GM12878 (cell line): ENCODE data around the gene MRPL37. TPM values are rescaled to one million over a fixed set of nuclear protein-coding genes. Genes with fewer than 3 reads are reported as not detected.

Source experiments
- ATAC-seq: fragments of 200-7000 bp; cut with Tn5 transposase; 3 replicates; pipeline ENCODE4 v1.9.1; 2020; ENCODE audit warnings: mild to moderate bottlenecking, moderate library complexity
- BruUV-seq: library from RNA; stranded (reverse); fragments of 400-500 nt; replicated peaks from 2 replicates; lab custom pipeline; 2021; lab: Mats Ljungman, UMichigan
- CTCF ChIA-PET: fragments of 300-600 bp; sonication (Branson Sonifier 250); formaldehyde crosslinking; extraction: SDS; loops from one replicate; lab custom pipeline; 2021; ENCODE audit warnings: inconsistent platforms; lab: Yijun Ruan, JAX
- POLR2A ChIA-PET: fragments of 350-600 bp; formaldehyde crosslinking; extraction: SDS; loops from one replicate; lab custom pipeline; 2021; ENCODE audit warnings: inconsistent platforms; lab: Charles Lee
- RAD21 ChIA-PET: fragments of 300-600 bp; sonication (Branson Sonifier 250); formaldehyde crosslinking; loops from one replicate; lab custom pipeline; 2023; ENCODE audit warnings: antibody characterized with exemption; ENCODE audit not compliant: unreplicated experiment; lab: Charles Lee
- SMC1A ChIA-PET: fragments of 300-600 bp; sonication (Branson Sonifier 250); formaldehyde crosslinking; loops from one replicate; lab custom pipeline; 2023; ENCODE audit not compliant: unreplicated experiment, uncharacterized antibody; lab: Charles Lee
- DNase-seq: peaks from one replicate; pipeline ENCODE4 v3.0.0-alpha.2; 2011; ENCODE audit warnings: low read depth, low spot score
- FAIRE-seq: peaks from 3 replicates; lab custom pipeline; 2011; peaks lifted over from hg19 to GRCh38; lab: Jason Lieb, UNC
- H2AFZ ChIP-seq: 2 replicates; pipeline ENCODE4 v1.6.0; 2011; ENCODE audit warnings: low read depth, low read length, control low read depth; ENCODE audit not compliant: control insufficient read depth
- H3K27ac ChIP-seq: 2 replicates; pipeline ENCODE4 v1.5.1; 2011; ENCODE audit warnings: control low read depth; ENCODE audit not compliant: control insufficient read depth, insufficient read depth
- H3K27me3 ChIP-seq, 2 experiments: replicated peaks in 1 of 2; 2 replicates each; pipeline versions ENCODE4 v1.6.0 to v1.6.1; 2011; ENCODE audit warnings: low read length in 1 of 2; ENCODE audit not compliant: control insufficient read depth in 2 of 2, insufficient read depth in 2 of 2
- H3K36me3 ChIP-seq, 2 experiments: 2 replicates each; pipeline ENCODE4 v1.5.1; 2011; ENCODE audit warnings: low read length in 1 of 2; ENCODE audit not compliant: control insufficient read depth in 2 of 2, insufficient read depth in 2 of 2
- H3K4me1 ChIP-seq: 2 replicates; pipeline ENCODE4 v1.6.1; 2011; ENCODE audit warnings: mild to moderate bottlenecking, low read length, moderate library complexity, mixed read lengths; ENCODE audit not compliant: control insufficient read depth, insufficient read depth
- H3K4me2 ChIP-seq: 2 replicates; pipeline ENCODE4 v1.6.0; 2011; ENCODE audit warnings: control low read depth; ENCODE audit not compliant: control insufficient read depth, insufficient read depth
- H3K4me3 ChIP-seq: fragments of 200-600 bp; sonication (generic); 2 replicates; pipeline ENCODE4 v1.5.1; 2016
- H3K79me2 ChIP-seq: 2 replicates; pipeline ENCODE4 v1.6.0; 2011; ENCODE audit warnings: low read length; ENCODE audit not compliant: control insufficient read depth, insufficient read depth
- H3K9ac ChIP-seq: 2 replicates; pipeline ENCODE4 v1.8.0; 2011; ENCODE audit warnings: low read length, control low read depth, mixed read lengths; ENCODE audit not compliant: control insufficient read depth, insufficient read depth
- H3K9me3 ChIP-seq: replicated peaks from 3 replicates; pipeline ENCODE4 v1.5.1; 2011; ENCODE audit warnings: mild to moderate bottlenecking, low read length; ENCODE audit not compliant: control insufficient read depth, insufficient read depth
- H4K20me1 ChIP-seq: 2 replicates; pipeline ENCODE4 v1.6.0; 2011; ENCODE audit not compliant: control insufficient read depth, insufficient read depth
- MEF2A ChIP-seq: IDR thresholded peaks from 2 replicates; pipeline ENCODE4 v1.6.1; 2011; ENCODE audit warnings: low read depth, mild to moderate bottlenecking, low read length, moderate library complexity; ENCODE audit not compliant: insufficient read depth
- MEF2B ChIP-seq: fragments of 450-650 bp; IDR thresholded peaks from 2 replicates; pipeline ENCODE4 v1.6.1; 2018; ENCODE audit warnings: mild to moderate bottlenecking, moderate library complexity; ENCODE audit not compliant: partially characterized antibody, poor library complexity, severe bottlenecking
- NFYA ChIP-seq: IDR thresholded peaks from 2 replicates; pipeline ENCODE4 v1.6.1; 2011; ENCODE audit warnings: low read depth, mild to moderate bottlenecking, low read length, improper control_type of control experiment, borderline replicate concordance
- ZZZ3 ChIP-seq: IDR thresholded peaks from 2 replicates; pipeline ENCODE4 v1.6.1; 2011; ENCODE audit warnings: low read depth; ENCODE audit not compliant: control insufficient read depth, insufficient read length
- WGBS: methylation state at CpG from one replicate; pipeline ENCODE4 v1.1.6; 2016; ENCODE audit warnings: low lambda C conversion rate; ENCODE audit not compliant: insufficient replicate concordance, insufficient coverage; ENCODE audit errors: missing lambda C conversion rate; 5-methylcytosine and 5-hydroxymethylcytosine counted together
- in situ Hi-C: fragments of 300-500 bp; cut with MboI; formaldehyde crosslinking; loops from 9 replicates; pipeline ENCODE4 v1.14.3; 2018; ENCODE audit warnings: mixed read lengths
- intact Hi-C: fragments of 100-400 bp; cut with micrococcal nuclease; formaldehyde crosslinking; loops from one replicate; pipeline ENCODE4 v1.14.2; 2022; ENCODE audit not compliant: unreplicated experiment
- polyA plus RNA-seq, 11 experiments: library from polyadenylated mRNA; depleted of rRNA in 4 of 11; unstranded in 6 of 11; stranded (reverse) in 5 of 11; fragments of >200 nt; fragmentation: Nextera tagmentation in 4 of 11; fragmentation: Illumina TruSeq in 1 of 11; extraction: Ambion mirVana in 4 of 11; extraction: Trizol in 1 of 11; gene quantifications; 1 replicate in 1 of 11; 2 replicates in 10 of 11; pipeline versions ENCODE4 v1.2.1 to v1.2.3, GENCODE V29; 2011 to 2016; ENCODE audit warnings: inconsistent platforms in 2 of 11, missing spikeins in 2 of 11, low read depth in 1 of 11
- total RNA-seq, 4 experiments: library from RNA; depleted of rRNA in 3 of 4; stranded (reverse); fragments of >200 nt in 3 of 4; fragmentation: Illumina TruSeq in 1 of 4; extraction: Trizol in 1 of 4; gene quantifications; 2 replicates each; pipeline versions ENCODE4 v1.2.1 to v1.2.3, GENCODE V29; 2013 to 2021
- TF ChIP-seq, protein P1 (sequence below): IDR thresholded peaks from 2 replicates; pipeline ENCODE4 v1.6.1; 2012; ENCODE audit warnings: low read length, inconsistent platforms
- TF ChIP-seq, protein P2 (sequence below): fragments of 150-350 bp; IDR thresholded peaks from 2 replicates; pipeline ENCODE4 v1.6.1; 2014; ENCODE audit warnings: mild to moderate bottlenecking, low read depth, low read length

MRPL37 gene
- total and polyA plus RNA-seq, 10 of the 15 experiments (the other 5 are each of a cell fraction or from before 2014, with no cell fraction given) = 41.4 to 217 (median 159) TPM

DNA sequence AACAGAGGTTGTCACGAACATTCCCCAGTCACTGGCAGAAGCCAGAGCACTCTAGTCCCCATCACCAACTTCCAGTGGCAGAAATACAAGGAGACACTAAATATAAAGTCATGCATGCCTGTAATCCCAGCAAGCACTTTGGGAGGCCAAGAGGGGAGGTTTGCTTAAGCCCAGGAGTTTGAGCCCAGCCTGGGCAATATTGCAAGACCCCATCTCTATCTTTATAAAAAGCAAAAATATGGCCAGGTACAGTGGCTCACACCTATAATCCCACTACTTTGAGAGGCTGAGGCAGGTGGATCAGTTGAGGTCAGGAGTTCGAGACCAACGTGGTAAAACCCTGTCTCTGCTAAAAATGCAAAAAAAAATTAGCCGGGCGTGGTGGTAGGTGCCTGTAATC lies 6.5 kb upstream of the MRPL37 start:
- ChIA-PET SMC1A (no interaction called here), RAD21 (no interaction called here), CTCF (no interaction called here)
- Histone ChIP-seq H3K9me3 (no peaks in the 10 kb centered on the region), H4K20me1 (no peaks in the 10 kb centered on the region), H3K4me2 (no peak overlapping the region), H3K4me1 (no peaks in the 10 kb centered on the region), H3K9ac (no peak overlapping the region), H3K36me3 (peaks cover 0 to 8% of the 10 kb centered on the region in 2 experiments; a peak in 2 of 4 replicates), H3K79me2 (no peaks in the 10 kb centered on the region), H3K27me3 (no peaks in the 10 kb centered on the region)
- 78% methylated on average over 5 of the region's 5 CpGs for WGBS
- no peak for FAIRE-seq
- no peak for DNase-seq
- TF ChIP-seq MEF2B = no peak
- TF ChIP-seq, protein P1, sequence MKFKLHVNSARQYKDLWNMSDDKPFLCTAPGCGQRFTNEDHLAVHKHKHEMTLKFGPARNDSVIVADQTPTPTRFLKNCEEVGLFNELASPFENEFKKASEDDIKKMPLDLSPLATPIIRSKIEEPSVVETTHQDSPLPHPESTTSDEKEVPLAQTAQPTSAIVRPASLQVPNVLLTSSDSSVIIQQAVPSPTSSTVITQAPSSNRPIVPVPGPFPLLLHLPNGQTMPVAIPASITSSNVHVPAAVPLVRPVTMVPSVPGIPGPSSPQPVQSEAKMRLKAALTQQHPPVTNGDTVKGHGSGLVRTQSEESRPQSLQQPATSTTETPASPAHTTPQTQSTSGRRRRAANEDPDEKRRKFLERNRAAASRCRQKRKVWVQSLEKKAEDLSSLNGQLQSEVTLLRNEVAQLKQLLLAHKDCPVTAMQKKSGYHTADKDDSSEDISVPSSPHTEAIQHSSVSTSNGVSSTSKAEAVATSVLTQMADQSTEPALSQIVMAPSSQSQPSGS = no peak
- no peak for TF ChIP-seq NFYA
- TF ChIP-seq, protein P2, sequence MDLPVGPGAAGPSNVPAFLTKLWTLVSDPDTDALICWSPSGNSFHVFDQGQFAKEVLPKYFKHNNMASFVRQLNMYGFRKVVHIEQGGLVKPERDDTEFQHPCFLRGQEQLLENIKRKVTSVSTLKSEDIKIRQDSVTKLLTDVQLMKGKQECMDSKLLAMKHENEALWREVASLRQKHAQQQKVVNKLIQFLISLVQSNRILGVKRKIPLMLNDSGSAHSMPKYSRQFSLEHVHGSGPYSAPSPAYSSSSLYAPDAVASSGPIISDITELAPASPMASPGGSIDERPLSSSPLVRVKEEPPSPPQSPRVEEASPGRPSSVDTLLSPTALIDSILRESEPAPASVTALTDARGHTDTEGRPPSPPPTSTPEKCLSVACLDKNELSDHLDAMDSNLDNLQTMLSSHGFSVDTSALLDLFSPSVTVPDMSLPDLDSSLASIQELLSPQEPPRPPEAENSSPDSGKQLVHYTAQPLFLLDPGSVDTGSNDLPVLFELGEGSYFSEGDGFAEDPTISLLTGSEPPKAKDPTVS = no peak
- TF ChIP-seq ZZZ3 = no peak
- no peak for TF ChIP-seq MEF2A
- TF ChIP-seq, all 136 proteins: peak for 0
- H3K4me3 ChIP-seq = no peak overlapping the region
- in situ Hi-C loops (no loop called here), intact Hi-C loops (no loop called here)
- no TSS peak for BruUV-seq
- no peak overlapping the region for H3K27ac ChIP-seq
- H2AFZ ChIP-seq = no peak overlapping the region
- no peak for ATAC-seq
- POLR2A ChIA-PET = no interaction called here
